Activated CD4-positive, alpha-beta memory T cell treated with anti-CD3 and anti-CD28 coated beads, Interleukin-2, amount 10 ng/mL, durations not matched to agents 7 days and 5 days (primary cell): ENCODE results near the gene CDYL. TPM values are rescaled to one million over a fixed set of nuclear protein-coding genes. Genes with fewer than 3 reads are reported as not detected.
A peak's percentile ranks its signal among the peaks of the same experiment; 100 is the strongest.

ENCODE experiments used
- CTCF ChIA-PET: fragments of 350-600 bp; sonication (Branson Sonifier 250); formaldehyde crosslinking; loops from one replicate; lab custom pipeline; 2021; ENCODE audit warnings: antibody characterized with exemption, inconsistent platforms; lab: Charles Lee
- POLR2A ChIA-PET: fragments of 350-600 bp; sonication (Branson Sonifier 250); formaldehyde crosslinking; loops from one replicate; lab custom pipeline; 2021; ENCODE audit warnings: antibody characterized with exemption; lab: Charles Lee
- DNase-seq: peaks from one replicate; pipeline ENCODE4 v3.0.0-alpha.2; 2020
- H3K27ac Mint-ChIP-seq: one replicate; pipeline ENCODE4 v1.8.0; 2021; ENCODE audit warnings: mild to moderate bottlenecking, mixed read lengths
- H3K27me3 Mint-ChIP-seq: one replicate; pipeline ENCODE4 v1.8.0; 2021; ENCODE audit warnings: mixed read lengths
- H3K36me3 Mint-ChIP-seq: one replicate; pipeline ENCODE4 v1.8.0; 2021; ENCODE audit warnings: low read depth, mixed read lengths
- H3K4me1 Mint-ChIP-seq: one replicate; pipeline ENCODE4 v1.8.0; 2021; ENCODE audit warnings: mixed read lengths
- H3K4me3 Mint-ChIP-seq: one replicate; pipeline ENCODE4 v1.8.0; 2021; ENCODE audit warnings: mild to moderate bottlenecking, mixed read lengths
- H3K9me3 Mint-ChIP-seq: one replicate; pipeline ENCODE4 v1.8.0; 2021; ENCODE audit warnings: mixed read lengths
- total RNA-seq, 2 experiments: library from RNA; stranded (reverse); gene quantifications; one replicate each; pipeline ENCODE4 v1.2.3, GENCODE V29; 2021

Gene CDYL
- total RNA-seq, 2 experiments from 2014 or later, result 27.5 to 30.5 TPM

GRCh38 chr6:4776493-4777393 is 539 bp downstream of the CDYL start:
- H3K36me3 Mint-ChIP-seq, result peaks cover 12% of the 10 kb centered on the region
- ChIA-PET CTCF (interaction anchor here (1.1 to 1.6 kb wide), 3 partner anchors 14 to 227 kb away, joined by 3 to 4 read pairs (median 4); partner anchors contain the start of gene RPP40), POLR2A (interaction anchor here (2.0 to 2.3 kb wide), 2 partner anchors 13 to 166 kb away, joined by 7 to 8 read pairs; no protein-coding TSS in a partner anchor)
- peaks cover 11% of the 10 kb centered on the region for H3K9me3 Mint-ChIP-seq
- peak; percentile 30 for DNase-seq
- peak overlapping the region; percentile 61 for H3K27ac Mint-ChIP-seq
- peak overlapping the region; percentile 83 for H3K4me3 Mint-ChIP-seq
- peaks cover 50% of the 10 kb centered on the region for H3K4me1 Mint-ChIP-seq
- peaks cover 26% of the 10 kb centered on the region for H3K27me3 Mint-ChIP-seq

- CTCF ChIA-PET, result interaction anchor here (1.1 to 1.6 kb wide), 3 partner anchors 13 to 226 kb away, joined by 3 to 4 read pairs (median 4); partner anchors contain the start of gene RPP40
- H3K9me3 Mint-ChIP-seq, result peaks cover 11% of the 10 kb centered on the region
- H3K36me3 Mint-ChIP-seq, result peaks cover 12% of the 10 kb centered on the region
- no peak for DNase-seq
- POLR2A ChIA-PET, result interaction anchor here (0.8 to 2.3 kb wide), 3 partner anchors 13 to 226 kb away, joined by 3 to 8 read pairs (median 7); no protein-coding TSS in a partner anchor
- peaks cover 22% of the 10 kb centered on the region for H3K27me3 Mint-ChIP-seq
- peak overlapping the region; percentile 61 for H3K27ac Mint-ChIP-seq
- H3K4me3 Mint-ChIP-seq, result peak overlapping the region; percentile 83
- H3K4me1 Mint-ChIP-seq, result peaks cover 56% of the 10 kb centered on the region
These were observed 1.3 kb downstream of the CDYL start for GRCh38 chr6:4777394-4777935.

GRCh38 chr6:4778086-4778485 is 1.9 kb downstream of the CDYL start:
- H3K36me3 Mint-ChIP-seq, result peaks cover 15% of the 10 kb centered on the region
- ChIA-PET CTCF (interaction anchor here (1.1 to 1.6 kb wide), 2 partner anchors 13 to 225 kb away, joined by 4 read pairs; partner anchors contain the start of gene RPP40), POLR2A (interaction anchor here (0.8 to 2.3 kb wide), 2 partner anchors 164 to 225 kb away, joined by 3 to 8 read pairs; no protein-coding TSS in a partner anchor)
- H3K9me3 Mint-ChIP-seq, result peaks cover 11% of the 10 kb centered on the region
- H3K4me1 Mint-ChIP-seq, result peaks cover 56% of the 10 kb centered on the region
- H3K27ac Mint-ChIP-seq, result no peak overlapping the region
- no peak for DNase-seq
- peak overlapping the region; percentile 83 for H3K4me3 Mint-ChIP-seq
- peaks cover 17% of the 10 kb centered on the region for H3K27me3 Mint-ChIP-seq

- H3K27me3 Mint-ChIP-seq, result no peaks in the 10 kb centered on the region
These were observed 4.2 kb downstream of the CDYL start for GRCh38 chr6:4780360-4780812.

GRCh38 chr6:4781426-4781825 is 5.2 kb downstream of the CDYL start:
- POLR2A ChIA-PET, result interaction anchor here (0.9 kb wide), 1 partner anchor 9 kb away, joined by 3 read pairs; no protein-coding TSS in a partner anchor
- Mint-ChIP-seq H3K36me3 (peaks cover 22% of the 10 kb centered on the region), H3K27ac (no peak overlapping the region), H3K9me3 (peaks cover 18% of the 10 kb centered on the region), H3K4me1 (peaks cover 43% of the 10 kb centered on the region), H3K27me3 (no peaks in the 10 kb centered on the region), H3K4me3 (no peak overlapping the region)
- CTCF ChIA-PET, result interaction anchor here (0.7 kb wide), 1 partner anchor 23 kb away, joined by 3 read pairs; no protein-coding TSS in a partner anchor
- no peak for DNase-seq

More at GRCh38 chr6:4780360-4780812, 4.2 kb downstream of the CDYL start:
- H3K9me3 Mint-ChIP-seq, result peaks cover 18% of the 10 kb centered on the region
- DNase-seq, result no peak
- ChIA-PET POLR2A (no interaction called here), CTCF (interaction anchor here (0.9 kb wide), 1 partner anchor 64 kb away, joined by 3 read pairs; no protein-coding TSS in a partner anchor)
- H3K27ac Mint-ChIP-seq, result no peak overlapping the region
- H3K4me3 Mint-ChIP-seq, result no peak overlapping the region
- H3K4me1 Mint-ChIP-seq, result peaks cover 43% of the 10 kb centered on the region
- peaks cover 19% of the 10 kb centered on the region for H3K36me3 Mint-ChIP-seq

GRCh38 chr6:4781967-4782575 is 5.9 kb downstream of the CDYL start:
- H3K27ac Mint-ChIP-seq, result no peak overlapping the region
- peaks cover 43% of the 10 kb centered on the region for H3K4me1 Mint-ChIP-seq
- H3K4me3 Mint-ChIP-seq, result no peak overlapping the region
- CTCF ChIA-PET, result interaction anchor here (0.7 kb wide), 1 partner anchor 22 kb away, joined by 3 read pairs; no protein-coding TSS in a partner anchor
- no peaks in the 10 kb centered on the region for H3K27me3 Mint-ChIP-seq
- no peak for DNase-seq
- POLR2A ChIA-PET, result interaction anchor here (1.3 kb wide), 1 partner anchor 221 kb away, joined by 3 read pairs; the partner anchor contains the start of gene RPP40
- H3K9me3 Mint-ChIP-seq, result peaks cover 18% of the 10 kb centered on the region
- peaks cover 22% of the 10 kb centered on the region for H3K36me3 Mint-ChIP-seq

GRCh38 chr6:4786996-4787395 is 10.8 kb downstream of the CDYL start:
- ChIA-PET CTCF (interaction anchor here (0.5 kb wide), 1 partner anchor 24 kb away, joined by 3 read pairs; no protein-coding TSS in a partner anchor), POLR2A (no interaction called here)
- peaks cover 10% of the 10 kb centered on the region for H3K36me3 Mint-ChIP-seq
- peaks cover 7% of the 10 kb centered on the region for H3K9me3 Mint-ChIP-seq
- H3K27ac Mint-ChIP-seq, result no peak overlapping the region
- H3K27me3 Mint-ChIP-seq, result no peaks in the 10 kb centered on the region
- peaks cover 21% of the 10 kb centered on the region for H3K4me1 Mint-ChIP-seq
- H3K4me3 Mint-ChIP-seq, result no peak overlapping the region
- DNase-seq, result no peak

- H3K36me3 Mint-ChIP-seq, result peaks cover 7% of the 10 kb centered on the region
- H3K4me1 Mint-ChIP-seq, result peaks cover 17% of the 10 kb centered on the region
- ChIA-PET CTCF (interaction anchor here (0.6 kb wide), 1 partner anchor 32 kb away, joined by 3 read pairs; no protein-coding TSS in a partner anchor), POLR2A (no interaction called here)
- no peaks in the 10 kb centered on the region for H3K27me3 Mint-ChIP-seq
- peaks cover 7% of the 10 kb centered on the region for H3K9me3 Mint-ChIP-seq
- H3K27ac Mint-ChIP-seq, result no peak overlapping the region
- no peak for DNase-seq
- H3K4me3 Mint-ChIP-seq, result no peak overlapping the region
These were observed 12.3 kb downstream of the CDYL start for GRCh38 chr6:4788482-4788881.

GRCh38 chr6:4788953-4789584 is 12.9 kb downstream of the CDYL start:
- no peak overlapping the region for H3K27ac Mint-ChIP-seq
- H3K36me3 Mint-ChIP-seq, result peaks cover 2% of the 10 kb centered on the region
- H3K4me1 Mint-ChIP-seq, result peaks cover 17% of the 10 kb centered on the region
- no peak for DNase-seq
- no peak overlapping the region for H3K4me3 Mint-ChIP-seq
- CTCF ChIA-PET, result interaction anchor here (0.6 to 1.2 kb wide), 2 partner anchors 32 to 55 kb away, joined by 3 read pairs; no protein-coding TSS in a partner anchor
- no peaks in the 10 kb centered on the region for H3K27me3 Mint-ChIP-seq
- POLR2A ChIA-PET, result interaction anchor here (1.8 kb wide), 1 partner anchor 13 kb away, joined by 7 read pairs; the partner anchor contains the start of gene CDYL
- peaks cover 2% of the 10 kb centered on the region for H3K9me3 Mint-ChIP-seq

GRCh38 chr6:4790158-4790899 is 14.1 kb downstream of the CDYL start:
- Mint-ChIP-seq H3K4me3 (no peak overlapping the region), H3K27me3 (no peaks in the 10 kb centered on the region), H3K9me3 (no peaks in the 10 kb centered on the region), H3K36me3 (peaks cover 2% of the 10 kb centered on the region), H3K4me1 (peaks cover 17% of the 10 kb centered on the region), H3K27ac (no peak overlapping the region)
- ChIA-PET CTCF (interaction anchor here (0.6 to 1.5 kb wide), 5 partner anchors 9 to 135 kb away, joined by 3 to 7 read pairs (median 3); no protein-coding TSS in a partner anchor), POLR2A (interaction anchor here (0.9 to 1.8 kb wide), 2 partner anchors 9 to 14 kb away, joined by 3 to 7 read pairs; partner anchors contain the start of gene CDYL)
- DNase-seq, result no peak

- ChIA-PET CTCF (no interaction called here), POLR2A (no interaction called here)
- H3K4me1 Mint-ChIP-seq, result peaks cover 22% of the 10 kb centered on the region
- H3K4me3 Mint-ChIP-seq, result no peak overlapping the region
- DNase-seq, result no peak
- no peaks in the 10 kb centered on the region for H3K36me3 Mint-ChIP-seq
- H3K27ac Mint-ChIP-seq, result no peak overlapping the region
- H3K9me3 Mint-ChIP-seq, result no peaks in the 10 kb centered on the region
- no peaks in the 10 kb centered on the region for H3K27me3 Mint-ChIP-seq
These were observed 18.0 kb downstream of the CDYL start for GRCh38 chr6:4794140-4794707.
